Ovary (tissue), 9 donors: ENCODE data around the gene DMAC2L. TPM values are rescaled to one million over a fixed set of nuclear protein-coding genes. Genes with fewer than 3 reads are reported as not detected.
"Not testable (repeated sequence)": the region's sequence is repeated elsewhere in the genome, so short reads cannot be mapped to it uniquely, and the experiment has no call there.

ENCODE experiments used
- DNase-seq, 5 donors: peaks; one replicate each; pipeline ENCODE4 v3.0.0-alpha.2; 2019 to 2020
- H3K27ac ChIP-seq, 2 donors: fragments of 200-600 bp; one replicate each; pipeline versions ENCODE4 v1.5.1 to v1.8.0; 2019 to 2022
- H3K27me3 ChIP-seq: fragments of 200-600 bp; one replicate; pipeline ENCODE4 v1.8.0; 2022
- H3K36me3 ChIP-seq: fragments of 200-600 bp; sonication (generic); one replicate; pipeline ENCODE4 v1.5.1; 2019
- H3K4me1 ChIP-seq: one replicate; pipeline ENCODE4 v1.8.1; 2013; ENCODE audit warnings: mild to moderate bottlenecking, moderate library complexity; ENCODE audit not compliant: insufficient read depth
- H3K4me3 ChIP-seq: fragments of 200-600 bp; sonication (generic); one replicate; pipeline ENCODE4 v1.5.1; 2017
- H3K9me3 ChIP-seq, 2 donors: fragments of 200-600 bp in 1 of 2; sonication (generic) in 1 of 2; one replicate each; pipeline versions ENCODE4 v1.5.1 to v1.8.1; 2013 to 2019; ENCODE audit warnings: mild to moderate bottlenecking in 1 of 2, moderate library complexity in 1 of 2
- EP300 ChIP-seq: sonication (generic); formaldehyde crosslinking; IDR thresholded peaks from one replicate; pipeline ENCODE4 v1.6.1; 2017; ENCODE audit warnings: antibody characterized with exemption
- POLR2A ChIP-seq: fragments of 450-650 bp; IDR thresholded peaks from one replicate; pipeline ENCODE4 v1.6.1; 2017; ENCODE audit warnings: antibody characterized with exemption, mild to moderate bottlenecking, moderate library complexity
- WGBS, 3 donors: extraction: QIAGEN DNeasy Blood & Tissue Kit in 1 of 3; methylation state at CpG; one replicate each; pipeline versions ENCODE4 v1.1.5 to v1.1.7; 2013 to 2017; 5-methylcytosine and 5-hydroxymethylcytosine counted together
- intact Hi-C, 4 donors: fragments of 100-400 bp; cut with DNase I; formaldehyde crosslinking; loops; one replicate each; pipeline versions ENCODE4 v1.11.0 to v1.15.1; 2022 to 2023
- polyA plus RNA-seq, 2 donors: library from polyadenylated mRNA; stranded (reverse); fragments of 200-250 nt in 1 of 2; fragments of 350-450 nt in 1 of 2; fragmentation: Illumina TruSeq in 1 of 2; extraction: RNeasy Lipid Tissue Mini Kit (QIAGEN cat#74804) in 1 of 2; gene quantifications; one replicate each; pipeline ENCODE4 v1.2.3, GENCODE V29; 2013 to 2014
- total RNA-seq, 7 donors: library from RNA; depleted of rRNA in 2 of 7; stranded (reverse); fragments of >200 nt in 2 of 7; fragmentation: NEBNext Ultra II Directional in 3 of 7; extraction: Animal tissue kit (Norgen Biotek cat#: 25700) in 3 of 7; gene quantifications; one replicate each; pipeline versions ENCODE4 v1.1.0 to v1.2.4, GENCODE V29; 2016 to 2023
- TF ChIP-seq, protein P1 (sequence below), 3 donors: fragments of 450-650 bp in 2 of 3; fragments of 200-600 bp in 1 of 3; IDR thresholded peaks; one replicate each; pipeline versions ENCODE4 v1.5.1 to v1.8.0; 2016 to 2022; ENCODE audit warnings: antibody characterized with exemption in 3 of 3, mild to moderate bottlenecking in 1 of 3
- donor health status: DM: no; HTN: no; CAD: no; lungs with moderate emphysema.
- donor health status: DM: no; HTN: no; CAD: no.
- donor health status: Bipolar disorder and iron deficiency.
- donor health status: DM: yes; HTN: yes; CAD: no.
- donor health status: DM: no; HTN: no; CAD: no.
- donor health status: DM: yes; HTN: yes; CAD: no.

Gene DMAC2L
- total and polyA plus RNA-seq, 9 donors = 5.1 to 19.8 (median 12.9) TPM

DNA sequence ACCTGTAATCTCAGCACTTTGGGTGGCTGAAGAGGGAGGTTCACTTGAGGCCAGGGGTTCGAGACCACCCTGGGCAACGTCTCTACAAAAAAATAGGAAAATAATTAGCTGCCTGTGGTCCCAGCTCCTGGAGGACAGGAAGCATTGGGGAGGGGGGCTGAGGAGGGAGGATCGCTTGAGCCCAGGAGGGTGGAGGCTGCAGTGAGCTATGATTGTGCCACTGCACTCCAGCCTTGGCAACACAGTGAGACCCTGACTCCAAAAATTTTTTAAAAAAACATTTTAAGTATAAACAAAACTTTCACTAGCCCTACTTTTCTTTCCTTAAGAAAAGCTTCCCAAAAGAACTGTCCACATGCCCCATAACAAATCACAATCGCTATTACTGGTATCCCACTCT is 1.7 kb upstream of the DMAC2L start:
- no peaks in the 10 kb centered on the region for H3K27me3 ChIP-seq
- no peak overlapping the region for H3K4me3 ChIP-seq
- intact Hi-C loops = no loop called here
- no peak for DNase-seq
- no peaks in the 10 kb centered on the region for H3K4me1 ChIP-seq
- no peak overlapping the region for H3K27ac ChIP-seq
- TF ChIP-seq, protein P1, sequence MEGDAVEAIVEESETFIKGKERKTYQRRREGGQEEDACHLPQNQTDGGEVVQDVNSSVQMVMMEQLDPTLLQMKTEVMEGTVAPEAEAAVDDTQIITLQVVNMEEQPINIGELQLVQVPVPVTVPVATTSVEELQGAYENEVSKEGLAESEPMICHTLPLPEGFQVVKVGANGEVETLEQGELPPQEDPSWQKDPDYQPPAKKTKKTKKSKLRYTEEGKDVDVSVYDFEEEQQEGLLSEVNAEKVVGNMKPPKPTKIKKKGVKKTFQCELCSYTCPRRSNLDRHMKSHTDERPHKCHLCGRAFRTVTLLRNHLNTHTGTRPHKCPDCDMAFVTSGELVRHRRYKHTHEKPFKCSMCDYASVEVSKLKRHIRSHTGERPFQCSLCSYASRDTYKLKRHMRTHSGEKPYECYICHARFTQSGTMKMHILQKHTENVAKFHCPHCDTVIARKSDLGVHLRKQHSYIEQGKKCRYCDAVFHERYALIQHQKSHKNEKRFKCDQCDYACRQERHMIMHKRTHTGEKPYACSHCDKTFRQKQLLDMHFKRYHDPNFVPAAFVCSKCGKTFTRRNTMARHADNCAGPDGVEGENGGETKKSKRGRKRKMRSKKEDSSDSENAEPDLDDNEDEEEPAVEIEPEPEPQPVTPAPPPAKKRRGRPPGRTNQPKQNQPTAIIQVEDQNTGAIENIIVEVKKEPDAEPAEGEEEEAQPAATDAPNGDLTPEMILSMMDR (IDR thresholded peaks at IDR 0.05) = no peak
- no peak for TF ChIP-seq POLR2A
- no peak for TF ChIP-seq EP300
- H3K36me3 ChIP-seq = no peaks in the 10 kb centered on the region
- no peaks in the 10 kb centered on the region for H3K9me3 ChIP-seq
- 91 to 94% (median 93%) methylated on average over 4 of the region's 4 CpGs for WGBS, 3 donors

DNA sequence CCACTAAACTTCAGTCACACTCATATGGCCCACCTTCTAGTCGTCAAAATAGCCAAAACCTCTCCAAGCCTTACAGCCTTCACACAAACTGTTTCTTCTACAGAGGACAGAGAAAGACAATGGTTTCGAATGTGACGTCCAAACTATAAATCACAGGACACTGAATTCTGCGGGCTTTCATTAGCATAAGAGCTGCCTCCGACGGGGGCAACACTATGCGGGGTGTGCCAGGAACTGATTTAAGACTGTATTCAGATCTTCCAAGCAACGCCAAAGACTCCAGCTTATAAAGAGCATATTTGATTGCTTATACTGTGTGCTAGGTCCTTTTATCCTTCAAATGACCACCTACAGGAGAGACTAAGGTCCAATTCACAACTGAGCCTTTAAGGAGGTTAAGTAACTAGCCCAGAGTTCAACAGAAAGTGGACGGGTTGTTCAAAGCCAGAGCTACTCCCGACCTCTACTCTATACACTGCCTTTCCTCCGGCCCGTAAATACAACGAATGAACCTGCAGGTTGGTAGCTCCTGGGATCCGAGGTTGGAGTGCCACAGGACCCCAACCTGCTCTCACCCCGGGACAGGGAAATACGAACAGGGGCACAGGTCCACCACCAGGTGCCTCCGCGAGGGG is 670 bp upstream of the DMAC2L start:
- Histone ChIP-seq H3K36me3 (no peaks in the 10 kb centered on the region), H3K27ac (peak overlapping the region; percentile 67 to 88), H3K27me3 (no peaks in the 10 kb centered on the region), H3K9me3 (no peaks in the 10 kb centered on the region), H3K4me1 (no peaks in the 10 kb centered on the region), H3K4me3 (peak overlapping the region; percentile 75)
- TF ChIP-seq, protein P1 (IDR thresholded peaks at IDR 0.05) = peak in 2 of 3 donors; percentile 61 to 67
- TF ChIP-seq POLR2A (no peak), EP300 (no peak)
- intact Hi-C loops = no loop called here
- no peak for DNase-seq
- WGBS, 3 donors = 1 to 3% (median 2%) methylated on average over 18 of the region's 18 CpGs

DNA sequence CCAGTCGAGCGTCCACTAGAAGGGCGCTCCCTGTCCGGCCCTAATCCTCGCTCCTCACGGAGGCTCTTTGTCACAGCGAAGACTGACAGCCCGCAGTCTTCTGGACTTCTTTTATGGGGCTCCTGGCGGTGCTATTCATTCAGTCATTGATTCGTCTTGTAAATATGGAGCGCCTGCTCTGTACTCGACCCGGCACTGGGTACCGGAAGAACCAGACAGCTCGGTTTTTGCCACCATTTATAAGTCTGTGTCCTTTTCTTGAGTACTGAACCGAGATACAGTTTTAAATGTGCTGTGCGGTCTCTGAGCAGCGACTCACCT is 570 bp downstream of the DMAC2L start:
- Histone ChIP-seq H3K9me3 (no peaks in the 10 kb centered on the region), H3K4me3 (peak overlapping the region; percentile 75), H3K4me1 (no peaks in the 10 kb centered on the region), H3K36me3 (no peaks in the 10 kb centered on the region), H3K27ac (peak overlapping the region; percentile 67 to 88), H3K27me3 (no peaks in the 10 kb centered on the region)
- WGBS, 3 donors = 1 to 2% (median 2%) methylated on average over 18 of the region's 18 CpGs
- intact Hi-C loops = no loop called here
- no peak for TF ChIP-seq EP300
- TF ChIP-seq, protein P1 (IDR thresholded peaks at IDR 0.05) = no peak
- TF ChIP-seq POLR2A = no peak
- no peak for DNase-seq

DNA sequence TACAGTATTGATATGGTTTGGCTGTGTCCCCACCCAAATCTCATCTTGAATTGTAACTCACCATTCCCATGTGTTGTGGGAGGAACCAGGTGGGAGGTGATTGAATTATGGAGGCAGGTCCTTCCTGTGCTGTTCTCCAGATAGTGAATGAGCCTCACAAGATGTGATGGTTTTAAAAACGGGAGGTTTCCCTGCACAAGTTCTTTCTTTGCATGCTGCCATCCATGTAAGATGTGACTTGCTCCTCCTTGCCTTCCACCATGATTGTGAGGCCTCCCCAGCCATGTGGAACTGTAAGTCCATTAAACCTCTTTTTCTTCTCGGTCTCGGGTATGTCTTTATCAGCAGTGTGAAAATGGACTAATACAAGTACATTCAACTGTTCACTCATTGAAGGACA is 2.0 kb downstream of the DMAC2L start:
- DNase-seq, H3K36me3 ChIP-seq, H3K9me3 ChIP-seq, intact Hi-C loops, H3K4me3 ChIP-seq, H3K27ac ChIP-seq, H3K27me3 ChIP-seq, H3K4me1 ChIP-seq: not testable (repeated sequence)
- WGBS, 3 donors = 95 to 96% (median 95%) methylated on average over 3 of the region's 3 CpGs

DNA sequence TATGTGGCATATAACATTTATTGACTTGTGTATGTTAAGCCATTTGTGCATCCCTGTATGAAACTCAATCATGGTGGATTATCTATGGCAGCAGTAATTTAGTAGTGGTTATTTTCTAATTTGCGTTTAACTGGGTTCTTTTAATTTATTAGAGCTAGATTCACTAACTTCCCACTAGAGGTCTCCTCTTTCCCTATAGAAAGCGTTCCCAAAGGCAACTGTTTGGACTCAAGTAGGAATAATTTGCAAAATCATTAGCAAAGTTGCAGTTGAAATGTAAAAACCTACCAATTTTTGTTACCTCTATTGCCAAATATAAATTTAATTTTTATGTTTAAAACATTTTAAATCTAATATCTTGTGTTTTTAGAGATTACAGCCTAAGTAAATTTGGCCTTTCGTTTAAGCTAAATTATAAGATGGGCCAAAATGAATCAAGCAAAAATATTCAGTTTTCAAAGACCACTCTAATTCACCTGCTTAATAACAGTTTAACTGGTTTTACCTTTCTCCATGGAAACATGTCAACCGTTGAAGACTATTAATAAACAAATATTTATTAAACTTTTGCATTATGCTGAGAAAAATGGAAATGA is 6.0 kb downstream of the DMAC2L start:
- H3K4me1 ChIP-seq = no peaks in the 10 kb centered on the region
- H3K4me3 ChIP-seq = no peak overlapping the region
- no peak for TF ChIP-seq EP300
- no peak for TF ChIP-seq POLR2A
- TF ChIP-seq, protein P1 (IDR thresholded peaks at IDR 0.05) = peak; percentile 45 to 67 (median 62)
- DNase-seq = no peak
- no peaks in the 10 kb centered on the region for H3K36me3 ChIP-seq
- intact Hi-C loops = loop anchor here in 2 of 4 donors (2.0 kb wide), 1 partner anchor 215 kb away; the partner anchor contains the start of gene MAP4K5 (in 2 of the 2)
- H3K27me3 ChIP-seq = no peaks in the 10 kb centered on the region
- no peaks in the 10 kb centered on the region for H3K9me3 ChIP-seq
- no peak overlapping the region for H3K27ac ChIP-seq
- WGBS, 3 donors = 36 to 38% (median 38%) methylated on average over 4 of the region's 4 CpGs
